Endothelial cell of umbilical vein (primary cell): ENCODE data around the gene MYH11. TPM values are rescaled to one million over a fixed set of nuclear protein-coding genes. Genes with fewer than 3 reads are reported as not detected.

Experiments used
- BruUV-seq: library from RNA; stranded (reverse); fragments of 400-500 nt; replicated peaks from 2 replicates; lab custom pipeline; 2021; lab: Mats Ljungman, UMichigan
- CTCF ChIA-PET: fragments of 300-600, 350-600 bp; sonication (Branson Sonifier 250); formaldehyde crosslinking; loops from one replicate; lab custom pipeline; 2021; ENCODE audit warnings: antibody characterized with exemption, inconsistent platforms; lab: Charles Lee
- POLR2A ChIA-PET: fragments of 300-600, 350-600 bp; sonication (Branson Sonifier 250); formaldehyde crosslinking; loops from one replicate; lab custom pipeline; 2021; ENCODE audit warnings: antibody characterized with exemption, inconsistent platforms; lab: Charles Lee
- DNase-seq: peaks from one replicate; pipeline ENCODE4 v3.0.0-alpha.2; 2011; ENCODE audit warnings: low read depth, low spot score
- FAIRE-seq: peaks from 2 replicates; lab custom pipeline; 2011; peaks lifted over from hg19 to GRCh38; lab: Jason Lieb, UNC
- H2AFZ ChIP-seq: 2 replicates; pipeline ENCODE4 v1.6.0; 2012; ENCODE audit warnings: low read depth, low read length, control low read depth, inconsistent platforms
- H3K27ac ChIP-seq: 2 replicates; pipeline ENCODE4 v1.5.1; 2011; ENCODE audit warnings: low read depth, mild to moderate bottlenecking, control low read depth, low read length, moderate library complexity; ENCODE audit not compliant: insufficient read depth
- H3K27me3 ChIP-seq, 2 experiments: 2 replicates each; pipeline versions ENCODE4 v1.6.0 to v1.6.1; 2011; ENCODE audit warnings: low read length in 2 of 2, mixed read lengths in 1 of 2; ENCODE audit not compliant: control insufficient read depth in 2 of 2, insufficient read depth in 2 of 2
- H3K36me3 ChIP-seq, 2 experiments: 2 replicates in 1 of 2; 3 replicates in 1 of 2; pipeline ENCODE4 v1.5.1; 2011; ENCODE audit warnings: low read length in 2 of 2, mild to moderate bottlenecking in 1 of 2, moderate library complexity in 1 of 2; ENCODE audit not compliant: control insufficient read depth in 2 of 2, insufficient read depth in 2 of 2; ENCODE audit errors: extremely low read depth in 1 of 2
- H3K4me1 ChIP-seq: 3 replicates; pipeline ENCODE4 v1.5.1; 2011; ENCODE audit warnings: mild to moderate bottlenecking, low read length; ENCODE audit not compliant: control insufficient read depth, insufficient read depth; ENCODE audit errors: extremely low read depth
- H3K4me2 ChIP-seq: 2 replicates; pipeline ENCODE4 v1.6.1; 2011; ENCODE audit warnings: low read length, control low read depth, mixed read lengths; ENCODE audit not compliant: insufficient read depth
- H3K4me3 ChIP-seq, 3 experiments: fragments of 200-600 bp in 1 of 3; sonication (generic), shearing (Covaris generic) in 1 of 3; replicated peaks in 1 of 3; 2 replicates each; pipeline ENCODE4 v1.5.1; 2011 to 2016; ENCODE audit warnings: control low read depth in 3 of 3, low read length in 3 of 3, mild to moderate bottlenecking in 2 of 3, inconsistent platforms in 1 of 3, low read depth in 1 of 3, moderate library complexity in 1 of 3; ENCODE audit not compliant: insufficient read depth in 1 of 3
- H3K79me2 ChIP-seq: 2 replicates; pipeline ENCODE4 v1.6.0; 2012; ENCODE audit warnings: low read length, inconsistent platforms; ENCODE audit not compliant: control insufficient read depth, insufficient read depth
- H3K9ac ChIP-seq: replicated peaks from 2 replicates; pipeline ENCODE3; 2011; ENCODE audit warnings: low read length, control low read depth; ENCODE audit not compliant: insufficient read depth; ENCODE audit errors: extremely low read depth
- H3K9me1 ChIP-seq: replicated peaks from 3 replicates; pipeline ENCODE4 v1.6.0; 2011; ENCODE audit warnings: mild to moderate bottlenecking, low read length; ENCODE audit not compliant: control insufficient read depth, insufficient read depth; ENCODE audit errors: extremely low read depth
- H3K9me3 ChIP-seq: replicated peaks from 2 replicates; pipeline ENCODE4 v1.5.1; 2012; ENCODE audit warnings: low read length, inconsistent platforms; ENCODE audit not compliant: control insufficient read depth, insufficient read depth
- H4K20me1 ChIP-seq: replicated peaks from 2 replicates; pipeline ENCODE3; 2011; ENCODE audit warnings: mild to moderate bottlenecking, low read length; ENCODE audit not compliant: control insufficient read depth, insufficient read depth; ENCODE audit errors: extremely low read depth
- CTCF ChIP-seq, 2 donors: IDR thresholded peaks; 1 replicate in 1 of 2; 2 replicates in 1 of 2; pipeline ENCODE4 v1.5.1; 2011; ENCODE audit warnings: low read length in 2 of 2, mild to moderate bottlenecking in 2 of 2, moderate library complexity in 2 of 2, control low read depth in 1 of 2, inconsistent platforms in 1 of 2, low read depth in 1 of 2; ENCODE audit not compliant: insufficient read depth in 1 of 2; ENCODE audit errors: extremely low read depth in 1 of 2
- EZH2 ChIP-seq: IDR thresholded peaks from 2 replicates; pipeline ENCODE4 v1.6.1; 2012; ENCODE audit warnings: borderline replicate concordance, low read depth, mild to moderate bottlenecking, moderate library complexity, low read length, inconsistent platforms; ENCODE audit not compliant: severe bottlenecking
- FOS ChIP-seq: IDR thresholded peaks from 2 replicates; pipeline ENCODE4 v1.6.1; 2011; ENCODE audit warnings: mild to moderate bottlenecking, low read length, moderate library complexity, borderline replicate concordance; ENCODE audit not compliant: insufficient read depth
- GATA2 ChIP-seq: IDR thresholded peaks from 2 replicates; pipeline ENCODE4 v1.7.0; 2011; ENCODE audit warnings: low read depth, mild to moderate bottlenecking, moderate library complexity, mixed read lengths, low read length; ENCODE audit not compliant: insufficient read length, insufficient read depth
- JUN ChIP-seq: IDR thresholded peaks from 2 replicates; pipeline ENCODE4 v1.6.1; 2011; ENCODE audit warnings: borderline replicate concordance, low read depth; ENCODE audit not compliant: insufficient read length, insufficient read depth
- MAX ChIP-seq: IDR thresholded peaks from 2 replicates; pipeline ENCODE4 v1.6.1; 2011; ENCODE audit not compliant: insufficient read depth, insufficient read length
- MYC ChIP-seq: IDR thresholded peaks from one replicate; pipeline ENCODE4 v1.6.1; 2011; ENCODE audit warnings: mild to moderate bottlenecking, low read depth, low read length
- POLR2A ChIP-seq: IDR thresholded peaks from 2 replicates; pipeline ENCODE4 v1.6.1; 2012; ENCODE audit warnings: low read depth, mild to moderate bottlenecking, control low read depth, low read length
- POLR2AphosphoS5 ChIP-seq: IDR thresholded peaks from 2 replicates; pipeline ENCODE4 v1.6.1; 2012; ENCODE audit warnings: low read depth, mild to moderate bottlenecking, control low read depth, low read length, moderate library complexity; ENCODE audit not compliant: insufficient read depth
- dilution Hi-C: fragments of 300-500 bp; cut with MboI; formaldehyde crosslinking; loops from one replicate; pipeline ENCODE4 v1.15.0; 2019; ENCODE audit warnings: low sequenced_read_pairs; ENCODE audit not compliant: extremely low pct_ligation_motif_present
- intact Hi-C: fragments of 100-400 bp; cut with micrococcal nuclease; formaldehyde crosslinking; loops from one replicate; pipeline ENCODE4 v1.10.0; 2022
- polyA plus RNA-seq, 4 experiments: library from polyadenylated mRNA; depleted of rRNA in 3 of 4; stranded (reverse) in 3 of 4; unstranded in 1 of 4; fragments of >200 nt; gene quantifications; 2 replicates each; pipeline versions ENCODE4 v1.2.1 to v1.2.3, GENCODE V29; 2011 to 2012; ENCODE audit warnings: missing spikeins in 1 of 4
- total RNA-seq: library from RNA; stranded (reverse); gene quantifications from 2 replicates; pipeline ENCODE4 v1.2.3, GENCODE V29; 2021

Gene MYH11
- total and polyA plus RNA-seq, 2 donors (not counting 3 experiments of a cell fraction or from before 2014, with no cell fraction given), result not detected

- dilution Hi-C loops (no loop called here), intact Hi-C loops (no loop called here)
- no peak for FAIRE-seq
- Histone ChIP-seq H3K36me3 (no peaks in the 10 kb centered on the region), H3K4me2 (no peak overlapping the region), H3K27me3 (peaks cover 2 to 5% of the 10 kb centered on the region in 2 experiments), H3K79me2 (no peaks in the 10 kb centered on the region), H3K4me1 (no peaks in the 10 kb centered on the region), H3K9me3 (no peaks in the 10 kb centered on the region), H3K9me1 (no peaks in the 10 kb centered on the region), H4K20me1 (no peaks in the 10 kb centered on the region), H3K27ac (no peak overlapping the region), H3K4me3 (no peak overlapping the region), H2AFZ (no peak overlapping the region), H3K9ac (no peak overlapping the region)
- ChIA-PET CTCF (no interaction called here), POLR2A (no interaction called here)
- DNase-seq, result no peak
- TF ChIP-seq MYC (no peak), POLR2AphosphoS5 (no peak), FOS (no peak), POLR2A (no peak), JUN (no peak), EZH2 (no peak), GATA2 (no peak), MAX (no peak), CTCF (IDR thresholded peaks at IDR 0.05; ENCODE audit: extremely low read depth in 1 of 2, insufficient read depth in 1 of 2, low read depth in 1 of 2, low read length in 2 of 2) (no peak)
- BruUV-seq, result no TSS peak
These were observed 76.0 kb downstream of the MYH11 start for GRCh38 chr16:15780805-15781204.
